Cortex of kidney (tissue), 1 donor: ENCODE data around the gene GPR161.

ENCODE experiments used
- DNase-seq: peaks from one replicate; lab custom pipeline; 2025; lab: John Stamatoyannopoulos, UW

The GPR161 gene

GRCh38 chr1:168110896-168111545 is 25.7 kb downstream of the GPR161 start:
- DNase-seq = no peak

DNA sequence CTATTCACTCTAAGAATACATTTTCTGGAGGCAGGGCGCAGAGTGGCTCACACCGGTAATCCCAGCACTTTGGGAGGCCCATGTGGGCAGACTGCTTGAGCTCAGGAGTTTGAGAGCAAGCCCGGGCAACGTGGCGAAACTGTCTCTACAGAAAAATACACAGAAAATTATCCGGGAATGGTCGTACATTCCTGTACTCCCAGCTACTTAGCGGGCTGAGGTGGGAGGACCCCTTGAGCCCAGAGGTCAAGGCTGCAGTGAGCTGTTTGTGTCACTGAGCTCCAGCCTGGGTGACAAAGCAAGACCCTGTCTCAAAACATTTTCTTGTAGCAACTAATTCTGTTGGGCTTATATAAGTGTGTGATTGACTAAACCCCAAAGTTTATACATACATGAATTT is 30.5 kb downstream of the GPR161 start:
- no peak for DNase-seq

DNA sequence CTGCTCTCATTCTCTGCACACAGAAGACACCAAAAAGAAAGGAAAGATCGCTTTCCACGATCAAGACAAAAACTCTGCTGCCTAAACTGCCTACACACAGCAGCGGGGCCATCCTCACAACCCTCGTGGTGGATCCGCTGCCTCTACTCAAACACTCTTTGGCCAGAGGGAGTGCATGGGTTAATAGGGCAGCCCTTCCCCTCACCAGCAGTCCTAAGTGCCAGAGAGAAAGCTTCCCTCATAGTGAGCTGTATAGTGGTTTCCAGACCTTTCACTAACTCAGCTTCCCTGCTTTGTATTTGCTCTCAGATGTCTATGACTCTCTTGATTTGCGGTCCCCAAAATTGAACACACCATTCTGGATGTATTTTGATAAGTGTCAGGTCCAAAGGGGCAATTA is 30.9 kb downstream of the GPR161 start:
- DNase-seq = no peak

GRCh38 chr1:168104535-168104934 is 32.2 kb downstream of the GPR161 start:
- no peak for DNase-seq

- DNase-seq = no peak
Observed at GRCh38 chr1:168102487-168102886, 34.2 kb downstream of the GPR161 start.

- no peak for DNase-seq
Observed at GRCh38 chr1:168101336-168101735, 35.4 kb downstream of the GPR161 start.

DNA sequence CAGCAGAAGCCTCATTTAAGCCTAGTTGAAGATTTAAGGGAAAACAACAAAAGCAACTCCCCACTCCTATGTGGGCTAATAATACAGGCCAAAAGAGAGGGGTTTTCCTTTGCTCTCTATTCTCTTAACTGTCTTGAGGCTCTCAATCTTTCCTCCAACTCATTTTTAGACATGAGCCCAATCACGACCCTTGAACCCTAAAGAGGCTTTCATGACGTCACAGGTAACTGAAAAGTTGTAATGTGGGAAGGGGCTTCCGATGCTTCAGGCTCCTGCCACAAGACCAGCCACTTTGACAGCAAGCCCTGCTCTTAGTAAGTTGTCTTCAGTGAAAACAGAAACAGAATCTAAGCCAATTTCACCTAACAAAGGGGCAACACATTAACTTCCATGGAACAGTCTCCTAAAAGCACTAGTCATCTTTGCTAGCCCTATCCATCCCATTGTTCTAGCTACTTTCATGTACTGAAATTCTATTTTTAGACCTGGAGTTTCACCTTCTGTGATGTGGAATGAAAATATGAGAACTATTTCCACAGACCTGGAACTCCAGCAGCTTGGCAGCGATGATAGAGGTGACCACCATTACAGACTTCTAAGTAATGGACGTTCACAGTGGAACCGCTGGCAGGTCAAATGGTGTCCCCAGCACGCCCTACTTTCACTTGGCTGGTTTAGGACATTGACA is 36.3 kb downstream of the GPR161 start:
- DNase-seq = no peak

DNA sequence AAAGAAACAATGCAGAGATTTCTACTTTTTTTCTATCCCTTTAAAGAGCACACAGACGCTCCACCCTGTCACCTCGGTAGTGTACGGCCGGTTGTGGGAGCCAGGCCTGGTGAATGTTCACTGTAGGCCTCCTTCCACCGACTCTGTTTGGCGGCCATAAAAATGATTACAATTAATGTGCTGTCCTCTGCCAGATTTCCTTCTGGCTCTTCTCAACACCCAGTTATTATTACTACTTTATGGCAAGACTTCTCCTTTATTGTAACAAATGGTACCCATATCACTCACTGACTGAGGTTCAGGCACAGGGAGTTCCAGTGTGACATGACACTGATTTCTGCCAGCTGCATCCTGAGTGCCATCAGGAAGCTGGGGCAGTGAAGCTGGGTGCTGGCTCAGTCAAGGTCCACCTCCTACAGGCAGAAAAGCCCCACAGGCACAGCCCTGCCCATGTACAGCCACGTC is 37.4 kb downstream of the GPR161 start:
- no peak for DNase-seq

DNA sequence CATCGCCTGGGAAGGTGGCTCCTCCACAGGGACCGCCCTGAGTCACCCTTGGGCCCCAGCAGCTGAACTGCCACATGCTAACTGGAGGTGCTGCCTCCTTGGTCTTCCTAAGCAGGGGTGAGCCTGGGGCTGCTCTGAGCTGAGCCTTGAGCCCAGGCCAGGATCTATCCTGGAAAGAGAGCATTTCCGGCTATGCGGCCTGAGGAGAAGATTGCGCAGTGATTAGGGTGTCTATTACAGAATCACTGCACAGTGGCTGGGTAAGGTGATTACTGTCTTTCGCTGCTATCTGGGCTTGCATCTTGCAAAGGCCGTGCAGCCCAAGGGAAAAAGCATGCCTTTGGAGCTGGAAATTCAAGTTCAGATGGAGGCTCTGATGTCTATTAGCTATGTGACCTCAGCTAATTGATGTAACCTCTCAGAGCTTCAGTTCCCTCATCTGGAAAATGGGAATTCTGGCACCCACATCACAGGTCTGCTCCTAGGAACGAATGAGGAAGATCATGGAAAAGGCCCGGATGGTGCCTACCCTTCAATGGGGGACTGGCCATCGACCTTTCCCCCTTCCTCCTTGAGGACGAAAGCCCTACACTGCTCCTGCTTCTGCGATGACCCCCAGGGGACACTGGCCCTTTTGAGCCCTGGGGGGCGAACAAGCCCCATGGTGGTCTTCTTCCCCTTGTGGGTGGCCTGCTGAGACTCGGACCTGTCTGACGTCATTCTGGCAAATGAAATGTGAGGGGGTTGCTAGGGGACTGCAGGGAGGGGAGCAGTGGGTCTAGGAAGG is 38.0 kb downstream of the GPR161 start:
- DNase-seq = no peak

DNA sequence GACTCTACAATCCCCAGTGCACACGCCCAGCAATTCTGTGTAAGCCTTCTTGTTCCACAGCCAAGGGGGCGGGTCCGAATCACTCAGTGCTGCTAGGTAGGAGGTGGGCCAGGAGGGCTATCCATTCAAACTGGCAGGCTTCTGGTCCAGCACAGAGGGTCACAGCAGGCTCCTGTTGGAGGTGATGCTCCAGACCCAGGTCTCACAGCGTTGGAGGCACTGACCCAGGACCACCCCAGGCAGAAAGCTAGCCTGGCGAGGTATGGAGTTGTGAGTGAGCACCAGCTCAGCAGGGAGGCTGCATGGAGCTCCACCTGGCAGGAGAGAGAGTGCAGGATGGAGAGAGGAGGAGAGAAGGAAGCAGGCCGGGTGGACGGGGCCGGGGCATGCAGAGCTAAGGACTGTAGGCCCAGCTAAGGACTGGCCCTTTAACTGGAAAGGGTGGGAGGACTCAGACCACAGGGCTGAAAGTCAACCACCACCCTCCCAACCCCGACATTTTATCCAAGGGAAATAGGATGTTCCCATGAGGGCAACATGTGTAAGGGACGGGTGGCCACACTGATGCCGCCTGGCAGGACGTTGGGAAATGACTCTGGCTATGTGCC is 38.7 kb downstream of the GPR161 start:
- no peak for DNase-seq

- no peak for DNase-seq
Observed at GRCh38 chr1:168096296-168097165, 40.2 kb downstream of the GPR161 start.

DNA sequence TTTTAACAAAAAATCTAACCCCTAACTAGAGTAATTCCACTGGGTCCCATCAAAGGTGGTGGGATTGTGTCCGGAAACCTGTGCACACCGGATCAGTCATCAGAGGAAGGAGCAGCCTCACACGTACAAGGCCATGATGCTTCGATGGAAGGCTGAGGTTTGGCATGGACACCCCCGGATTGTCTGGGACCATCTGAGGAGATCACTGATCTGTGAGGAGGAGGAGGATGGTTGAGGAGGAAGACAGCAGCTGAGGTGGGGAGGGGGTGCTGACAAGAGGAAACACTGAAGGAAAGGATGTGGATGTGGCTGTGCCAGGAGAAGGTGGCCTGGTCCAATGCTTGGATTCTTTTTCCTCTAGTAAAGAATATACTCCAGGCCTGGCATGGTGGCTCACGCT is 41.3 kb downstream of the GPR161 start:
- no peak for DNase-seq

- DNase-seq = no peak
Observed at GRCh38 chr1:168093616-168094015, 43.1 kb downstream of the GPR161 start.

DNA sequence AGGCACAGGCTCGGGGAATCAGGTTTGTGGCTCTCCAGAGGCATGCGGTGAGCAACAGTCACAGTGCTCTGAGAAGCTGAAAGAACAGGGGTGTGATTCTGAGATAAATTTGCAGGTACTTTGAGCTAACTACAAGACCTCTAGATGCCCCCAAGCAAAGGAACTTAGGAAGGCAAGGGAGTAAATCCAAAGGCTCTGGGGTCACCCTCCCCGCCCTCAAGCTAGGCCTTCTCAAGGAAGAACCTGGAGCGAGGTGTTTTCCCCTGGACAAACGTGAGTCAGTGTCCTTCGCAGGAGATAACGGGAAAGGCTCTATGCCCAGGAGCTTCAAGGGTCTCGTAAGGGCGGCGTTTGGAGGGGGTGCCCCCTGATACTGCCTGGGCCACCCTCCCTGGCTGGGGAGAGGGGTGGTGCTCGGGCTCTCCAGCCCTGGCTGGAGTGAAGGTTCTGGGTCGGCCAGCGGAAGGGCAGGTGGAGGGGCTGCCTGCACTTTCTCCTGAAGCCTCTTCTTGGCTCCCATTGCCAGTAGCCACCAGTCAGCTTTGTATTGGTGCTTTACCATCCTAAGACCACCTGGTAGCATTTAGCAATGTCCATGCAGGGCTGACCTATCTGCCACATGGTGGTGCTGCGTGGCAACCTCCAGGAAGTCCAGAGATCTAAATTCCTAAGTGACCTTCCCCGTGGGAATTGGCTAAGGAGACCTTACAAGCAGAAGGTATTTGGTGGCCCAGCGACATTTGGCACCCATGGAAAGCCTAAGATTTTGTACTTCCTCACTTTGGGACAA is 44.0 kb downstream of the GPR161 start:
- no peak for DNase-seq

DNA sequence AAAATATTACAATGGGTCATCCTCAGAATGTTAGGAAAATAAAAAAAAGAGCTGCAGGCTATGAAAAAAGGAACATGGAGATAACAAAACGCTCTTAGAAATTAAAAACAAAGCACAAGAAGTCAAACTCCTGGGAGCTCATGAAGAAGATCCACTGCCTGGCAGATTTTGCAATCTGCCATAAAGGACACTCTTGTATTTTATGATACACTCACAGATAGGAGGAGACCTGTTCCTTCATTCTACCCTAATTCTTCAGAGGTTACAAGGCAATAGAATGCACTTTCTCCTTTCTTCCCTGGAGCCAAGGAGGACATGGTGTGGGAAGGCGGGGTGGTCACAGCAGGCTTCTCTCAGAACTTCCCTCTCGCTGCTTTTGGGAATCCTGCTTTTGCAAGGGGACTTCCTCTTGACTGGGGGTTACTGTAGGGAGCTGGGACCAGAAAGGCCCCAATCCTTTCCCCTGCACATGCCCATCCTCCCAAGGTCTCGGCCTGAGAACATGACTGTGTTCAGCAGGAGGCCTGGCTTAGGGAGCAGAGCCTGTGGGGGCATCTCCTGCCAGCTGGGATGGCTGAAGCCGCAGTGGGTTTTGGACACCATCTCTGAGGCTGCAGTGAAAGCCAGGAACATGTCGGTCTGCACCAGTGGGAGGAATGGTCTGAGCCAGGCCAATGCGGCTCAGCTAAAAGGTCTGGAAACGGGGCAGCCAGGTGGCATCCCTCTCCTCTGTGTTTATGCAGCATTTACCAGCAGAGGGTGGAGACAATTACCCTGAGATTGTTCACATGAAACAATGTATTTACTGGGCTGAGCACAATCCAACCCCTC is 44.8 kb downstream of the GPR161 start:
- no peak for DNase-seq

GRCh38 chr1:168091063-168091462 is 45.7 kb downstream of the GPR161 start:
- DNase-seq = no peak

- no peak for DNase-seq
Observed at GRCh38 chr1:168090395-168090794, 46.3 kb downstream of the GPR161 start.

DNA sequence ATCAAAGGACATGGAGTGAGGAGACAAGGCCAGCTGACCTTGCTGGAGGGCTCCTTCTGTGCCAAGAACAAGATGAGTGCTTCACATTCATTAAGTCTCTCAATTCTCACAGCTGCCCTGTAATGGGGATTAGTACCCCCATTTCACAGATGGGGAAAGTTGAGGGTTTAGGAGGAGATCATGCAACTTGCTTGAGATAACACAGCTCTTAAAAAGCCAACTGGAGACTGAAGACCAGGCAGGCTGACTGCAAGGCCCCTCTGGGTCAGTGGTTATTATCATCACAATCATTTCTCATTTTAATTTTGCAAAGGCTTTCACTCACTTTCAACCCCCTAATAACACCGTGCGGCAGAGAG is 46.8 kb downstream of the GPR161 start:
- no peak for DNase-seq

- DNase-seq = no peak
Observed at GRCh38 chr1:168089326-168089978, 47.3 kb downstream of the GPR161 start.
